ENCODE measurements around the gene INHA. TPM values are rescaled to one million over a fixed set of nuclear protein-coding genes. Genes with fewer than 3 reads are reported as not detected.

The INHA gene
- total RNA-seq, 3 donors from 2014 or later (not counting 1 experiment from before 2014, with no cell fraction given) = not detected

GRCh38 chr2:219624565-219624964 lies 52.5 kb downstream of the INHA start:
- H3K36me3 ChIP-seq (ENCODE audit: control insufficient read depth, insufficient read depth, low read length) = no peaks in the 10 kb centered on the region
- H3K27ac Mint-ChIP-seq = no peak overlapping the region
- no peaks in the 10 kb centered on the region for H3K9me3 ChIP-seq (ENCODE audit: control insufficient read depth, insufficient read depth, low read length)
- TF ChIP-seq, protein P1, sequence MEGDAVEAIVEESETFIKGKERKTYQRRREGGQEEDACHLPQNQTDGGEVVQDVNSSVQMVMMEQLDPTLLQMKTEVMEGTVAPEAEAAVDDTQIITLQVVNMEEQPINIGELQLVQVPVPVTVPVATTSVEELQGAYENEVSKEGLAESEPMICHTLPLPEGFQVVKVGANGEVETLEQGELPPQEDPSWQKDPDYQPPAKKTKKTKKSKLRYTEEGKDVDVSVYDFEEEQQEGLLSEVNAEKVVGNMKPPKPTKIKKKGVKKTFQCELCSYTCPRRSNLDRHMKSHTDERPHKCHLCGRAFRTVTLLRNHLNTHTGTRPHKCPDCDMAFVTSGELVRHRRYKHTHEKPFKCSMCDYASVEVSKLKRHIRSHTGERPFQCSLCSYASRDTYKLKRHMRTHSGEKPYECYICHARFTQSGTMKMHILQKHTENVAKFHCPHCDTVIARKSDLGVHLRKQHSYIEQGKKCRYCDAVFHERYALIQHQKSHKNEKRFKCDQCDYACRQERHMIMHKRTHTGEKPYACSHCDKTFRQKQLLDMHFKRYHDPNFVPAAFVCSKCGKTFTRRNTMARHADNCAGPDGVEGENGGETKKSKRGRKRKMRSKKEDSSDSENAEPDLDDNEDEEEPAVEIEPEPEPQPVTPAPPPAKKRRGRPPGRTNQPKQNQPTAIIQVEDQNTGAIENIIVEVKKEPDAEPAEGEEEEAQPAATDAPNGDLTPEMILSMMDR (IDR thresholded peaks at IDR 0.05) = no peak
- H3K4me3 ChIP-seq (ENCODE audit: low read length) = no peak overlapping the region
- H3K4me1 Mint-ChIP-seq = peaks cover 0 to 5% of the 10 kb centered on the region in 2 donors
- H3K27me3 ChIP-seq (ENCODE audit: control insufficient read depth, insufficient read depth, low read length) = peaks cover 20% of the 10 kb centered on the region
- no peak overlapping the region for H3K4me3 Mint-ChIP-seq
- DNase-seq (no peak), ATAC-seq (no peak)
- H3K27ac ChIP-seq (ENCODE audit: low read length) = no peak overlapping the region
- peaks cover 17 to 25% of the 10 kb centered on the region in 2 donors for H3K27me3 Mint-ChIP-seq (ENCODE audit: low read depth in 2 of 2)
- peaks cover 22% of the 10 kb centered on the region for H3K4me1 ChIP-seq (ENCODE audit: control insufficient read depth, insufficient read depth, low read length)
- 81% methylated on average over 6 of the region's 6 CpGs for WGBS (ENCODE audit: insufficient coverage)
- no peaks in the 10 kb centered on the region for H3K9me3 Mint-ChIP-seq
- H3K36me3 Mint-ChIP-seq = no peaks in the 10 kb centered on the region
- intact Hi-C loops (cut with micrococcal nuclease) = no loop called here

- Mint-ChIP-seq H3K27ac (no peak overlapping the region), H3K4me3 (no peak overlapping the region), H3K27me3 (ENCODE audit: low read depth in 2 of 2) (peaks cover 17 to 25% of the 10 kb centered on the region in 2 donors), H3K4me1 (peaks cover 0 to 5% of the 10 kb centered on the region in 2 donors), H3K36me3 (no peaks in the 10 kb centered on the region), H3K9me3 (no peaks in the 10 kb centered on the region)
- Histone ChIP-seq H3K27me3 (ENCODE audit: control insufficient read depth, insufficient read depth, low read length) (peaks cover 20% of the 10 kb centered on the region), H3K4me3 (ENCODE audit: low read length) (no peak overlapping the region), H3K27ac (ENCODE audit: low read length) (no peak overlapping the region), H3K4me1 (ENCODE audit: control insufficient read depth, insufficient read depth, low read length) (peaks cover 22% of the 10 kb centered on the region), H3K9me3 (ENCODE audit: control insufficient read depth, insufficient read depth, low read length) (no peaks in the 10 kb centered on the region), H3K36me3 (ENCODE audit: control insufficient read depth, insufficient read depth, low read length) (no peaks in the 10 kb centered on the region)
- TF ChIP-seq, protein P1 (IDR thresholded peaks at IDR 0.05) = no peak
- DNase-seq (no peak), ATAC-seq (no peak)
- 90% methylated on average over 5 of the region's 5 CpGs for WGBS (ENCODE audit: insufficient coverage)
- intact Hi-C loops (cut with micrococcal nuclease) = no loop called here
Observed at GRCh38 chr2:219625179-219625578, 53.1 kb downstream of the INHA start.

Other genes starting within 250 kb of the INHA start
- not detected for gene RESP18, start 239.6 kb upstream of the INHA start, total RNA-seq
- gene DNPEP, start 184.4 kb upstream of the INHA start, total RNA-seq = 100 to 1,000 TPM in 2 of 3 donors, 10 to 100 TPM in 1; 97.8 to 112 (median 103) TPM
- gene DES, start 153.9 kb upstream of the INHA start, total RNA-seq = not detected
- 1 to 10 TPM in 2 of 3 donors, under 1 TPM in 1; 0.35 to 1.5 (median 1.2) TPM for gene SPEG, start 137.5 kb upstream of the INHA start, total RNA-seq
- 10 to 100 TPM; 27.6 to 36.3 (median 33.8) TPM for gene GMPPA, start 73.4 kb upstream of the INHA start, total RNA-seq
- gene ASIC4, start 57.8 kb upstream of the INHA start, total RNA-seq = under 1 TPM in 2 of 3 donors, not detected in 1; 0.12 to 0.20 TPM
- 10 to 100 TPM in 2 of 3 donors, 1 to 10 TPM in 1; 9.6 to 19.2 (median 12.7) TPM for gene CHPF, start 28.5 kb upstream of the INHA start, total RNA-seq
- gene TMEM198, start 28.3 kb upstream of the INHA start, total RNA-seq = 1 to 10 TPM; 1.7 to 2.3 (median 1.8) TPM
- gene OBSL1, start 771 bp upstream of the INHA start, total RNA-seq = 1 to 10 TPM in 1 of 3 donors, under 1 TPM in 2; 0.07 to 8.8 (median 0.32) TPM
- 10 to 100 TPM; 56.1 to 76.0 (median 65.2) TPM for gene STK11IP, start 25.5 kb downstream of the INHA start, total RNA-seq
- under 1 TPM in 2 of 3 donors, not detected in 1; 0.15 to 0.45 TPM for gene SLC4A3, start 55.3 kb downstream of the INHA start, total RNA-seq

Measured in natural killer cell (primary cell).